ENCODE data around the gene BTNL9. TPM values are rescaled to one million over a fixed set of nuclear protein-coding genes. Genes with fewer than 3 reads are reported as not detected.

BTNL9 gene
- total RNA-seq, 1 experiment from 2014 or later = 11.5 TPM

- Histone ChIP-seq H4K20me1 (ENCODE audit: low read length) (no peaks in the 10 kb centered on the region), H3K27me3 (ENCODE audit: low read length) (no peaks in the 10 kb centered on the region), H3K4me3 (ENCODE audit: low read length) (no peak overlapping the region), H3K4me1 (ENCODE audit: insufficient read depth, low read length) (no peaks in the 10 kb centered on the region), H3K9me2 (replicated peaks; ENCODE audit: low read length) (no peaks in the 10 kb centered on the region), H3K27ac (ENCODE audit: low read length) (no peak overlapping the region), H3K9ac (ENCODE audit: low read length) (no peak overlapping the region), H3K36me3 (ENCODE audit: low read depth, low read length) (no peaks in the 10 kb centered on the region), H2AFZ (ENCODE audit: low read length) (no peak overlapping the region), H3K79me2 (ENCODE audit: low read length) (no peaks in the 10 kb centered on the region), H3K4me2 (ENCODE audit: low read length) (no peak overlapping the region), H3F3A (ENCODE audit: low read length, unreplicated experiment) (no peaks in the 10 kb centered on the region), H3K9me3 (ENCODE audit: low read length) (peaks cover 8% of the 10 kb centered on the region)
- BruUV-seq (replicated peaks) = no TSS peak
- DNase-seq (no peak), ATAC-seq (no peak)
- TF ChIP-seq EZH2phosphoT487 (IDR thresholded peaks at IDR 0.05; ENCODE audit: borderline replicate concordance, low read length) (no peak), EZH2 (IDR thresholded peaks at IDR 0.05; ENCODE audit: low read length, unreplicated experiment) (no peak), CTCF (conservative IDR thresholded peaks at IDR 0.05; ENCODE audit: low read depth, low read length) (no peak)
- ChIA-PET CTCF (no interaction called here), POLR2A (ENCODE audit: unreplicated experiment) (no interaction called here)
- intact Hi-C loops (cut with micrococcal nuclease) = no loop called here
Measured at GRCh38 chr5:181020688-181021087, 19.4 kb upstream of the BTNL9 start.

- Histone ChIP-seq H3K27me3 (ENCODE audit: low read length) (no peaks in the 10 kb centered on the region), H3K36me3 (ENCODE audit: low read depth, low read length) (no peaks in the 10 kb centered on the region), H2AFZ (ENCODE audit: low read length) (no peak overlapping the region), H3K9me2 (replicated peaks; ENCODE audit: low read length) (no peaks in the 10 kb centered on the region), H3K4me2 (ENCODE audit: low read length) (no peak overlapping the region), H3K27ac (ENCODE audit: low read length) (no peak overlapping the region), H3K4me3 (ENCODE audit: low read length) (no peak overlapping the region), H3K79me2 (ENCODE audit: low read length) (no peaks in the 10 kb centered on the region), H4K20me1 (ENCODE audit: low read length) (no peaks in the 10 kb centered on the region), H3K4me1 (ENCODE audit: insufficient read depth, low read length) (no peaks in the 10 kb centered on the region), H3F3A (ENCODE audit: low read length, unreplicated experiment) (no peaks in the 10 kb centered on the region), H3K9ac (ENCODE audit: low read length) (no peak overlapping the region), H3K9me3 (ENCODE audit: low read length) (peaks cover 8% of the 10 kb centered on the region)
- intact Hi-C loops (cut with micrococcal nuclease) = no loop called here
- TF ChIP-seq CTCF (conservative IDR thresholded peaks at IDR 0.05; ENCODE audit: low read depth, low read length) (no peak), EZH2phosphoT487 (IDR thresholded peaks at IDR 0.05; ENCODE audit: borderline replicate concordance, low read length) (no peak), EZH2 (IDR thresholded peaks at IDR 0.05; ENCODE audit: low read length, unreplicated experiment) (no peak)
- DNase-seq = no peak
- CTCF ChIA-PET = interaction anchor here (0.6 kb wide), 1 partner anchor 226 kb away, joined by 4 read pairs; no protein-coding TSS in a partner anchor
- BruUV-seq (replicated peaks) = no TSS peak
- POLR2A ChIA-PET (ENCODE audit: unreplicated experiment) = no interaction called here
- ATAC-seq = no peak
Measured at GRCh38 chr5:181024245-181025064, 15.6 kb upstream of the BTNL9 start.

- Histone ChIP-seq H3K4me2 (ENCODE audit: low read length) (no peak overlapping the region), H3K27ac (ENCODE audit: low read length) (no peak overlapping the region), H3K36me3 (ENCODE audit: low read depth, low read length) (no peaks in the 10 kb centered on the region), H3K9me2 (replicated peaks; ENCODE audit: low read length) (no peaks in the 10 kb centered on the region), H3K27me3 (ENCODE audit: low read length) (no peaks in the 10 kb centered on the region), H4K20me1 (ENCODE audit: low read length) (no peaks in the 10 kb centered on the region), H2AFZ (ENCODE audit: low read length) (no peak overlapping the region), H3F3A (ENCODE audit: low read length, unreplicated experiment) (no peaks in the 10 kb centered on the region), H3K79me2 (ENCODE audit: low read length) (no peaks in the 10 kb centered on the region), H3K9ac (ENCODE audit: low read length) (no peak overlapping the region), H3K4me3 (ENCODE audit: low read length) (no peak overlapping the region), H3K9me3 (ENCODE audit: low read length) (no peaks in the 10 kb centered on the region; the same call in 1 of the 2 replicates), H3K4me1 (ENCODE audit: insufficient read depth, low read length) (no peaks in the 10 kb centered on the region)
- intact Hi-C loops (cut with micrococcal nuclease) = no loop called here
- TF ChIP-seq EZH2 (IDR thresholded peaks at IDR 0.05; ENCODE audit: low read length, unreplicated experiment) (no peak), CTCF (conservative IDR thresholded peaks at IDR 0.05; ENCODE audit: low read depth, low read length) (no peak), EZH2phosphoT487 (IDR thresholded peaks at IDR 0.05; ENCODE audit: borderline replicate concordance, low read length) (no peak)
- no peak for ATAC-seq
- no TSS peak for BruUV-seq (replicated peaks)
- CTCF ChIA-PET = no interaction called here
- POLR2A ChIA-PET (ENCODE audit: unreplicated experiment) = no interaction called here
- DNase-seq = no peak
Measured at GRCh38 chr5:181027452-181028031, 12.5 kb upstream of the BTNL9 start.

Data from PC-3 (cell line).